Measurements from ENCODE around the gene PTPRN2. TPM values are rescaled to one million over a fixed set of nuclear protein-coding genes. Genes with fewer than 3 reads are reported as not detected.

Gene PTPRN2
- total and polyA plus RNA-seq, 2 of the 8 experiments (the other 6 are each of a cell fraction or from before 2014, with no cell fraction given): 2.6 to 4.5 TPM

GRCh38 chr7:158042156-158042880 lies 545.3 kb downstream of the PTPRN2 start:
- no peak overlapping the region for H3K14ac ChIP-seq (ENCODE audit: insufficient read length)
- H4K8ac ChIP-seq (ENCODE audit: extremely low read depth, insufficient read depth, low read length): no peak overlapping the region
- H4K5ac ChIP-seq (ENCODE audit: insufficient read length, low read depth, low read length): no peak overlapping the region
- ChIA-PET POLR2A (ENCODE audit: partially characterized antibody) (no interaction called here), CTCF (ENCODE audit: partially characterized antibody) (interaction anchor here (0.6 to 1.0 kb wide), 2 partner anchors 24 to 376 kb away, joined by 3 to 4 read pairs; no protein-coding TSS in a partner anchor)
- H3K23ac ChIP-seq (ENCODE audit: insufficient read length): no peak overlapping the region
- H2BK120ac ChIP-seq (replicated peaks; ENCODE audit: low read depth, low read length): no peak overlapping the region
- DNase-seq (ENCODE audit: low read depth in 1 of 2, low spot score in 2 of 2) (no peak), FAIRE-seq (no peak)
- 87% methylated on average over 20 of the region's 20 CpGs; no CpG with 5 or more reads in 1 of the 2 experiments for WGBS, 2 experiments (ENCODE audit: extremely low coverage in 1 of 2, insufficient coverage in 1 of 2, insufficient read length in 1 of 2, insufficient replicate concordance in 2 of 2, low coverage in 1 of 2, low lambda C conversion rate in 2 of 2, missing lambda C conversion rate in 1 of 2)
- H3K36me3 ChIP-seq (ENCODE audit: control insufficient read depth in 2 of 4, insufficient read depth in 4 of 4, low read length in 3 of 4): no peaks in the 10 kb centered on the region
- no peak overlapping the region for H2AFZ ChIP-seq (ENCODE audit: low read length)
- H3K4me3 ChIP-seq (ENCODE audit: extremely low read depth in 1 of 4, insufficient read depth in 2 of 4, low read depth in 3 of 4, low read length in 4 of 4): no peak overlapping the region
- no peak overlapping the region for H4K91ac ChIP-seq (replicated peaks; ENCODE audit: insufficient read length, low read length)
- no peaks in the 10 kb centered on the region for H3K79me2 ChIP-seq (ENCODE audit: control insufficient read depth in 1 of 2, insufficient read depth in 2 of 2, low read length in 2 of 2)
- no peak overlapping the region for H2BK20ac ChIP-seq (ENCODE audit: low read length)
- no peak overlapping the region for H3K9ac ChIP-seq (replicated peaks in 1 of 4; ENCODE audit: extremely low read depth in 1 of 4, low read depth in 3 of 4, low read length in 3 of 4)
- H2BK15ac ChIP-seq (ENCODE audit: low read length): no peak overlapping the region
- no peaks in the 10 kb centered on the region for H3K23me2 ChIP-seq (ENCODE audit: low read depth, low read length)
- peaks cover 9% of the 10 kb centered on the region in 2 experiments for H3K9me3 ChIP-seq (ENCODE audit: insufficient read depth in 2 of 2, low read depth in 1 of 2, low read length in 1 of 2)
- H2BK5ac ChIP-seq (ENCODE audit: low read depth, low read length): no peak overlapping the region
- H3K4me1 ChIP-seq (replicated peaks in 1 of 4; ENCODE audit: control insufficient read depth in 3 of 4, insufficient read depth in 4 of 4, low read length in 3 of 4): peaks cover 0 to 6% (median under 1%) of the 10 kb centered on the region in 4 experiments; a peak in 1 of 7 replicates
- H3K79me1 ChIP-seq (ENCODE audit: low read depth, low read length): no peaks in the 10 kb centered on the region
- no peak overlapping the region for H2BK12ac ChIP-seq (ENCODE audit: low read depth, low read length)
- H3K18ac ChIP-seq (ENCODE audit: extremely low read depth, low read length): no peak overlapping the region
- no peak overlapping the region for H3K56ac ChIP-seq (replicated peaks; ENCODE audit: insufficient read length, low read depth, low read length)
- no peaks in the 10 kb centered on the region; a peak in 1 of 7 replicates for H3K27me3 ChIP-seq (replicated peaks in 1 of 4; ENCODE audit: control insufficient read depth in 3 of 4, extremely low read depth in 1 of 4, insufficient read depth in 3 of 4, low read length in 3 of 4)
- H4K20me1 ChIP-seq (replicated peaks in 1 of 2; ENCODE audit: control insufficient read depth in 1 of 2, insufficient read depth in 2 of 2, low read length in 2 of 2): no peaks in the 10 kb centered on the region
- no peak overlapping the region for H3K27ac ChIP-seq (ENCODE audit: low read depth, low read length)
- no peak overlapping the region for H2AK5ac ChIP-seq (ENCODE audit: low read depth, low read length)
- no peak overlapping the region for H3K4ac ChIP-seq (replicated peaks; ENCODE audit: insufficient read length, low read depth, low read length)
- H3K4me2 ChIP-seq (ENCODE audit: insufficient read depth in 1 of 2, low read depth in 2 of 2, low read length in 2 of 2): no peak overlapping the region
- TF ChIP-seq PHF8 (conservative IDR thresholded peaks at IDR 0.05; ENCODE audit: low read depth, low read length) (no peak), ZNF274 (IDR thresholded peaks at IDR 0.05; ENCODE audit: borderline replicate concordance, extremely low read depth, low read length) (no peak), CHD2 (IDR thresholded peaks at IDR 0.05; ENCODE audit: low read length) (no peak), TBP (IDR thresholded peaks at IDR 0.05; ENCODE audit: low read depth, low read length) (no peak), SUZ12 (IDR thresholded peaks at IDR 0.05; ENCODE audit: low read length) (no peak), RAD21 (IDR thresholded peaks at IDR 0.05 in 1 of 2, conservative IDR thresholded peaks at IDR 0.05 in 1 of 2; ENCODE audit: low read depth in 2 of 2, low read length in 2 of 2) (no peak), SIRT6 (IDR thresholded peaks at IDR 0.05; ENCODE audit: low read length) (no peak), SP2 (IDR thresholded peaks at IDR 0.05; ENCODE audit: low read length) (no peak), RNF2 (IDR thresholded peaks at IDR 0.05; ENCODE audit: borderline replicate concordance, low read depth, low read length, missing control alignments, poor library complexity, severe bottlenecking) (no peak), CHD1 (IDR thresholded peaks at IDR 0.05; ENCODE audit: low read depth, low read length) (no peak), RXRA (IDR thresholded peaks at IDR 0.05; ENCODE audit: insufficient read depth, low read depth, low read length) (no peak), KDM4A (IDR thresholded peaks at IDR 0.05; ENCODE audit: low read depth, low read length, severe bottlenecking) (no peak), CREB1 (IDR thresholded peaks at IDR 0.05) (no peak)

Data from H1 (cell line).